HG02870 (cell line): Measurements from ENCODE around the gene GSG1L.

Experiments used
- ATAC-seq: cut with Tn5 transposase; IDR thresholded peaks from one replicate; pipeline ENCODE4 v1.9.1; 2021; ENCODE audit warnings: mild to moderate bottlenecking, moderate library complexity; ENCODE audit not compliant: unreplicated experiment

Gene GSG1L

DNA sequence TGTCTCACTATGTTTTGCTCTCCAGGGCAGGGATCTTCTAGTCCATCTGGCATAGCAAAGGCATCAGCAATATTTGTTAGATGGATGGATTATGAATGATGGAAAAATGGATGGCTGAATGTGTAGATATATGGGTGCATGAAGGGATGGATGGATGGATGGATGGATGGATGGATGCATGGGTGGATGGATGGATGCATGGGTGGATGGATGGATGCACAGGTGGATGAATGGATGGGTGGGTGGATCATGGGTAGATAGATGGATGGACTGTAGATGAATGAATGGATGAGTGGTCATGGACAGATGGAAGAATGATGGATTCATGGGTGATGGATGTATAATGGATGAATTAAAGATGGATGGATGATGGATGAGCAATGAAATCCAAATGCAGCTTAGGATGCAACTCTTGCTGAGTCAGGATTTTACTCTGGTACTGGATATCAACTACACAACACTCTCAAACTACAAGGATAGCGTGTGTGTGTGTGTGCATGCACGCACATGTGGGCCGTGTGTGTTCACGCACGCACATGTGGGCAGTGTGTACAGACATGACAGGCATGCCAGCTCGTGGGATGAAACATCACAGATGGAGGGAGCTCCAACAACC, 34.0 kb downstream of the GSG1L start:
- ATAC-seq = no peak

DNA sequence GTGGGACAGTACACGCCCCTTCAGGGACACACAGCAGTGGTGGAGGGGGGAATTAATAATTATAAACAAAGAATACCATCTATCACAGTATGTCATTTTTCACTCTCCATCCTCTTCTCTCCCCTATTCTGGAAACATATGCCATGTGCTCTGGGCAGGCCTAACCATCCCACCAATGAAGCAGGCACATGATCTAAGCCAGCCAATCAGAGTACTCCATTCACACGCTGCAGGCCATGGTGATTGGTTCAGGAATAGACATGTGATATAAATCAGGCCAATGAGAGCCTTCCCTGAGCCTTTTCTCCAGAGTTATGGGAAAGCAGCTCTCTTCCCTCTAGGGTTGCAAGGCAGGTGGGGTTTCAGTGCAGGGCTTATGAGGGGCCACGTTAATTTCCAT, 36.5 kb downstream of the GSG1L start:
- ATAC-seq = no peak

DNA sequence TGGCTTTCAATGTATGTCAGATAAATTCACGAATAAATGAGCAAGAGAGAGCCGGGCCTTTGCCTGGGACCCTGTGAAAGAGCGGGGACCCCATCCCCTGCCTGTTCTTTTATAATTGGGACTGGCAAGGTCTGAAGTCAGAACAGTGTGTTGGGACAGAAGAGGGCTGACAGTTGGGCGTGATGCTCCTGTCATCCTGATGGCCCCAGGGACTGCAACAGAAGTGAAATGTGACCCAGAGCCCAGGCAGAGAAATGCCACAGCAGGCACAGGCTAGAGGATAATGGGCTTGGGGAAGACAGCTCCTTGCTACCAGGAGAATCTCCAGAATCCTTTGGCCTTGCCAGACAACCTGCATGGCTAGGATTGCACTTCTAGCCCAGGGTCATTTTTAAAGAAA, 37.9 kb downstream of the GSG1L start:
- ATAC-seq = no peak

DNA sequence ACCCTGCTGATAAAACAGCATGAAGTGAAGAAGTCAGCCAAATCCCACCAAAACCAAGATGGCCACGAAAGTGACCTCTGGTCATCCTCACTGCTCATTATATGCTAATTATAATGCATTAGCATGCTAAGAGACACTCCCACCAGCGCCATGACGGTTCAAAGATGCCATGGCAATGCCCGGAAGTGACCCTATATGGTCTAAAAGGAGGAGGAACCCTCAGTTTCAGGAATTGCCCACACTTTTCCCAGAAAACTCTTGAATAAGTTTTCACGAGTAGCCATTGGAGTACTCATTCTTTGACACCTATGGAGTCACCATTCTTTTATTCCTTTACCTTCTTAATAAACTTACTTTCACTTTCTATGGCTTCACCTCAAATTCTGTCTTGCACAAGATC, 44.3 kb downstream of the GSG1L start:
- no peak for ATAC-seq

DNA sequence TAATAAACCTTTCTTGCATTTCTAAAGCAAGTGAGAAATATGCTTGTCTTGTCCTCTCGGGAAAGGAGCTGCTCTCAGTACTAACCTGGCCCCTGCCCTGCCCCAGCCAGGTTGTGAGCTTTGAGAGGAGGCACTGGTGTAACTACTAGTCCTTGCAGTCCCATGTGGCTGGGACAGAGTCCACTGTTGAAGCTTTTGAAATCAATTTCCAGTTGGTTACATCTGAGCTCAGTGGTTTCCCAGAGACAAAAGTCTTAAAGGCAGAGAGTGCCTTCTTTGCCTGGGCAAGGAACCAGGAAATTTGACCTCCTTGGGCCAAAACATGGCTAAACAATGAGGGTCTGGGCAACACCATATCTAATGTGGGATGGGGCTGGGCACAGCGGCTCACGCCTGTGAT, 48.7 kb downstream of the GSG1L start:
- ATAC-seq = no peak

DNA sequence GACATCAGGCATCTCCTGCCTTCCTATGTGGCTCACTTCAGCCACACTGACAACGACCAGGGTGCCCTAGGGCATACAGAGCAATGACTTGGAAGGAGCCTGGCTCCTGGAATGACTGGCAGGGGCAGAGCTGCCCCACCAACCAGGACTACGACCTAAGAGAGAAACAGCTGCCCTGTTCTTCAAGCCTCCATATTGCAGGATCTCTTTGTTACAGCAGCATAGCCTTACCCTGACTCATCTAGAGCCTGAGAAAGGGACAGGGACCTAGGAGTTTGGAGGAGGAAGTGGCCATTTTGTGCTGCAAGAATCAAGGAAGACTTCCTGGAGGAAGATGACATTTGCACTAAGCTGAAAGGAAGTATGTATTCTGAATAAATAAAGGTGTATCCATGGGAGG, 49.6 kb downstream of the GSG1L start:
- ATAC-seq = no peak

DNA sequence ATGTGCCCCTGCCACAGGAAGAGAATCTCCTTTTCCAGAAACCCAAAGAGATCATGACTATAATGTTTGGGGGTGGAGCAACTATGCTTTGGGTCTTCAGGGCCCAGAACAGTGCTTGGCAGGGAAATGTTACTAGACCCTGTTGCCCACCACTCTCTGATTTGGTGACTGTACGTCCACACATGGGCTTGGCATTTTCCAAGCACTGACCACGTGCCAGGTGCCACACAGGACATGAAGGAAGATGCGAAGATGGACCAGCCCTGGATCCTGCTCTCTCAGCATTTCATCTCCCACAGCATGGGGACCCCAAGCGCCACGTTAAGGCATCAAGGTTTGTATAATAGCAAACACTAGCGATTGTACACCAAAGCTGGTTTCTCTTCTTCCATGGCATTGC, 50.1 kb downstream of the GSG1L start:
- ATAC-seq = no peak

DNA sequence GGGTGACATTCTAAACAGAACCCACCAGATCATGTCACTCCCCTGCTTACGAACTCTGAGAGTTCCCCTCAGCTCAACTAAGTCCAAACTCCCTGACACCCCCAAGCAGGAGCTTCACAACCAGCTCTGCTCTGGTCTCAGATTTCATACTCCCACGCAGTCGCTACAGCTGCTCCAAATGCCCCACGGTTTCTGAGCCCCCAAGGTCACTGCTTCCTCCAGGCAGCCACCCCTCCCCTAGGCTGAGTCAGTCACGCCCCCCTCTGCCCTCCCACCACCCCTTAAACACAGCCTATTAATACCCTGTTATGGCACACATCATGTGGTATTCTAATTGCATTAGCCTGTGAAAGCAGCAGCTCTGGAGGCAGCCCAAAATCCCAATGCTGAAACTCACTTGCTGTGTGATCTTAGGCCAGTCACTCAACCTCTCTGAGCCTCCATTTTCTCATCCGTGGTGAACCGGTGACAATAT, 51.5 kb downstream of the GSG1L start:
- ATAC-seq = no peak

DNA sequence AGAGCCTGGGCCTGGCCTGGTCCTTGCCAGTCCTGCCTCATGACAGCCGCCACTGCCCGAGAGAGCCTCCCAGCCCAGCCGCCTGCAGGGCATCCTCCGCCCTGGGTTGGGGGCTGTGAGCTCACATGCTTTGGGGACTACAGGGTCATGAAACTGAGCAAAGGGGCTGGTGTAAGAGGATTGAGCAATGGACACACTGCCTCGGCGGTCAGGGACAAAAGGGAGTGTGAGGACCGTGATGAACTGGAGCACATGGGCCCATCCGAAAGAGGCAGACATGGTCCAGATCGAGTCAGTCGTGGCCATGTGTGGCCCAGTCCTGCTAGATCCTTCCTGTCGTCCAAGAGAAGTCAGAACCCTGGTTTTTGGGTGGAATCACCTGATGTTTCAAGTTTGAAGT, 52.3 kb downstream of the GSG1L start:
- no peak for ATAC-seq

DNA sequence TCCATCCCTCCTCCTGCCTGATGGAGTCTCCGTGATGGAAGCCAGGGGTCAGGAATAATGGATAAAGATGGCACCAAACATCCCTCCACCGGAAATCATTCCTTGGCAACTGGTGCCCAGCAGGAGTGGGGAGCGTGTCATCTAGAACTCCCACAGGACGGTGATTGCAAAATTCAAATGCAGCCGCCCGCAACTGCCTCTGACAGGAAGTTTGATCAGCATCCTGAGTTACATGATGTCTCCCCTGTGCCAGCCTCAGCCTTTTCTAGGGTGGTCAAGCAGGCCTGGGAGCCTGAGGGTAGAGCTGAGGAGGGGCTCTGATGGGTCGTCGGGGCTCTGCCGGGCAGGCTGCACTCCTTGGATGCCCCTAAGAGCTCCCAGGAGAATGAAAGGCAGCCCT, 52.8 kb downstream of the GSG1L start:
- ATAC-seq = no peak

DNA sequence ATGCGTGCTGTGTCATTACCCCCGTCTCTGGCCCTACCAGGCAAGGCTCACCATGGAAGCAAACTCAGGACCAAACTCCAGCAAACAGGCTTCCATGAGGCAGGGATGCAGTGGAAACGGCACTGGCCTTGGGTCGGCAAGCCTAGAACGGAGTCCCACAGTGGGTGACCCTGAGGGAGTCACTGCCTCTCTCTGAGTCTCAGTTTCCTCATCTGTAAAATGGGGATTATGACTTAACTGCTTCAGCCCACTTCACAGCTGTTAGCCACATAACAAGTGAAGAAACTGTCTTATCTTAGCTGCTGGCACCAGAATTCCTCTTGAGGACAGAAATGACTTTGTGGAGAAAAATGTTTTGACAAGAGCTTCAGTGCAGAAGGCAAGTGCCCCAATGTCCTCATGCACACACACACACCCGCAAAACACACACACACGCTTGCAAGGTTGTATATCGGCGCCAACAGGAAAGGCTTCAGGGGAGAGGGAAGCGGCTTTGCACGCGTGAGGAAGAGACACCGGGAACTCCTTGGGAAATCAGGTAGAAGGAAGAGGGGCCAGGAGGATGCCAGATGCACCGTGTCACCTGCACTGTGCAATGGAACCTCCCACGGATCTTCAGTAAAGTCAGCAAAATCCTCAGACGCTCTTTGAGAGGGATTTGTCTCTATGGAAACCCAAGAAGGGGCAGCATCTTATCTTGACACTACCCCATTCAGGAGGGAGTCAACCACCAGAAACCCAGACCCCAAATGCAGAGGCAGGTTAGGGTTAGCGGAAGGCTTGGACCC, 53.7 kb downstream of the GSG1L start:
- no peak for ATAC-seq

DNA sequence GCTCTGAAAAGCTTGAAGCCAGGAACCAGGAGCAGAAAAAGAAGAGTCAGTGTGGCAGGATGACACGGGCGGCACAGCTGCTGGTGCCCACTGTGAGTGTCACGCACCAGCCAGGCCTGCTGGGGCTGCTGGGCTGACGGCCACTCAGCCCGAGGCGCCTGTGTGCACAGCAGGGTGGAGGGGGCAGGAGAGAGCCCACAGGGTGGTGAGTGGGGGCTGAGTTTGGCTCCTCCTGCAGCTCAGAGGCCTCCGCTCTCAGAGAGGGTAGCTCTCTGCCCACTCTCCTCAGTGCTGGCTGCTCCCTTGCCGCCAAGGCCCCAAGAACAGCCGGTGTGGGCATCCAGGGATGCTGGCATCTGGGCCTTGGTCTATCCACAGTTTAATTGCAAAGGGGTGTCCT, 59.6 kb downstream of the GSG1L start:
- ATAC-seq = no peak

DNA sequence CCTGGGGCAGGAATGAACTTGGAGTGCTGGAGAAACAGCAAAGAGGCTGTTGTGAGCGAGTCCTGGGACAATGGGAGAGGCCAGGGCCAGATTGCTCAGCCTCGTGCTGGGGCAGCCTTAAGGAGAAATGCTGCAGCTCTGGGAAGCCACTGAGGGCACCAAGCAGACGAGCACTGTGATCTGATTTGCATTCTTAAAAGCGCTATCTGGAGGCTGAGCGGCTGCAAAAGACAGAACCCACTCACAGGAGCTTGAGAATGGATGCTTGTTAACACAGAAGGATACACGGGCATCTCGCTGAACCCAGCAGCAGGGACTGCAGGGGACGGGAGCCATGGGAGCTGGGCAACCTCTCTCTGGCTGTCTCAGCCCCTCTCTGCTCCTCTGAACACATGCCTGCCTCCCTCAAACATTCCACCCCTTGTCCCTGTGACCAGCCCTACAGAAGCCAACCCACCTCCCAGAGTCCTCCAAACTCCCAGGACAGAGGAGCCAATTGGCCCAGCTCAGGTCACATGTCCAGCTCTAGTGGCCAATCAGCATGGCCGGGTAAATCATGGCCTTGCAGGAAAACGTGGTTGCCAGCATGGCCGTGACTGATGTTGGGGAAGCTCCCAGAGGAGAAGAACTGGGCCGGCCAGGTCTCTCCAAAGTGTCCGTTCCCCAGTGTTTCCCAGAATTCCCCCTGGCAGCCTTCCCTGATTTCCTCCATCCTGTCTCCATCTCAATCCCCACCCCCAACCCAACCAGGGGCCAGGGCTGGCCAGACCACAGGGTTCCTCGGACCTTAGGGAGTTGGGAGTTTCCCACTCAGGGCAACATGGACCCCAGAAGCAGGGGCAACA, 60.3 kb downstream of the GSG1L start:
- ATAC-seq = no peak

DNA sequence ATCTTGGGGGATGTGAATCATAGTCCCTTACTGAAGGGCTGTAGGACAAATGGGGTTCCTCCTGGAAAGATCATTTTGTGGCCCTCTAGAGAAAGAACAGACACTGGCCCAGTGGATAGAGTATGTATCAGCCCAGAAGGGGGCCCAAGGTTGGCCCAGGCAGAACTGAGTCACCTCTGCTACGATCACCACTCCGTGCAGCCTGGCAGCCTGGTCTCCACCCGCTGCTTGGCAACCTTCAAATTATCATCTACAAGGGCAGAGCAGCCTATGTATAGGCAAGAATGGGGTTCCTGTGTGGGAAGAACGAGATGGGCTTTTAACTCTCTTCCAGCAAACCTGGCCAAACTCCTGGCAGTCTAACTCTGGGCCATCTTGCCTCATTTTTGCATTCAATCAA, 61.9 kb downstream of the GSG1L start:
- ATAC-seq = no peak

DNA sequence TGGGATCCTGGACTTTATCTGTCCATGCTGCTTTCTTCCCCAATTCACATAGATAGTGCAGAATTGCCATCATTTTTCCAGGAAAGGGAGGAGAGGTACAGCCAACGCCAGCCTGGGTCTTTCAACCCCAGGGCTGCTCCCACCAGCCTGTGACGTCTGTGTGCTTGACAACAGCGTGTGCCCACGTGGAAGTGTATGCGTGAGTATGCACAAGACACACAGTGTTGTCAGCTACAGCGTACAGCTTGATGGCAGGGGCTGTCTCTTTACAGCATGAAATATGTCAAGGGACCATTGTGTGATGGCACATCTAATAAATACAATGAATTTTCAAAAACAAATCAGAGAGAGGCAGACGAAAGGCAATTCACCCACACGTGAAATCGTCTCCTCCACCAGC, 62.3 kb downstream of the GSG1L start:
- no peak for ATAC-seq

DNA sequence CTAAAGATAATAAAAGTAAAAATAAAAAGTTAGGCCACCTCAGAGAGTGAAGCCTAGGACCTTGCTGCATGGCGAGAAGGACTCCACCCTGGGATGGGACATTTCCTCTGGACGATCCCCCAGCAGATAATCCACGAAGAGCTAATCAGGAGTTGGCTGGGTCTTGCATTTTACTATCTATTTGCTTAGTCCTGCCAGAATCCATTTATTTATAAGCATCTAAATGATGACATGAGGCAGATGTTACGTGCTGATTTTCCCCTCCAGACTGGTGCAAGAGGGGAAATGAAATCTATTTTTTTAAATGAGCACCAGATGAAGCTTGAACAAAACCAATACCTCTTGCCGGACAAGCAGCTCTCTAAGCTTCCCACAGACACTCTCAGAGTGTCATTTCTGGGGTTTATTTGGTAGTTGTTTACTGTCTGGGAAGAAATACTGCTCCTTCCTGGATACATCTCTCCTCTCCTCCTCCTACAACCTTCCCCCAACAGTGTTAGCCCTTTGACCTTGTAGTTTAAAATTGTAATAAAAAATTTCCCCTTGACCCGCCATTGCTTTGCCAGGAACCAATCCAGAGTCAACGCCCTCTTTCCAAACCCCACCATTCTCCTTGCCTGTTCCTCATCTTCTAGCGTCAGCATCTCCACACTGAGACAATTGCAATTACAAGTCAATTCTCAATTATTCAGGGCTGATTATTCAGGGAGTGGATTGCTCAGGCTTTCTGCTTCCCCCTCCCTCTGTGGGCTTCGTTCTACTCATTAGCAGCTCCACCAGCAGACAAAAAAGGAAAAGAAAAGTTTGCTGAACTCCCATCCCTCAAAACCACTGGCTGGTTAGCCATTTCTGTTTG, 63.0 kb downstream of the GSG1L start:
- ATAC-seq = no peak

DNA sequence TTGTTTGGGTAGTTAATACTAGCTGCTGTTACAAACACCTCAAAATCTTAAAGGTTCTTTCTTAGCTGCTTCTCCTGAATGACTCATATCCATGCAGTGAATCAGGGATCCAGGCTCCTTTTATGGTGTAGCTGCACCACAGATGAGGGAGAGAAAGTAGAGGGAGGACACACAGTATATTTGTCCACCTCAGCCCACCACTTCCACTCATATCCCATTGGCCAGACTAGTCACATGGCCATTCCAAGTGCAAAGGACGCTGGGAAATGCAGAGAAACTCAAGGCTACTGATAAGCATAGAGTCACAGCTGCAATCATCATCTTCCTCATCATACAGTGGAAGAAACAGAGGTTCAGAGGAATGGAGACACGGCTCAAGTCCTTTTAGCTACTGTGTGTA, 63.8 kb downstream of the GSG1L start:
- no peak for ATAC-seq

DNA sequence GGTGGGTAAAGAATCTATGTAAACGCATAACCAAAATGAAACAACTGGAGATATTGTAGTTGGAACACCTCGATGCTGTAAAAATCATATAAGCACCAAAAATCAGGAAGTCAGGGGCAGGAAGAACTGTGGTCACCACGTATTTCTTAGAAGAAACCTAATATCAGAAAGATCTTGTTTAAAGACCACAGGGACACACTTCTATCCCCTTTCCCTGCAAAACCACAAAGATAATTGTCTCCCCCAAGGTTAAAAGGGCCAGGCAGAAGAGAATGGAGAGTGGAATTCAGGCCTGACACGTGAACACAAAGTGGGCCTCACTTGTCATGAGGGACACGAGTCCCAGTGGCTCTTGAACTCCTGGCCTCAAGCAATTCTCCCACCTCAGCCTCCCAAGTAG, 68.1 kb downstream of the GSG1L start:
- no peak for ATAC-seq

DNA sequence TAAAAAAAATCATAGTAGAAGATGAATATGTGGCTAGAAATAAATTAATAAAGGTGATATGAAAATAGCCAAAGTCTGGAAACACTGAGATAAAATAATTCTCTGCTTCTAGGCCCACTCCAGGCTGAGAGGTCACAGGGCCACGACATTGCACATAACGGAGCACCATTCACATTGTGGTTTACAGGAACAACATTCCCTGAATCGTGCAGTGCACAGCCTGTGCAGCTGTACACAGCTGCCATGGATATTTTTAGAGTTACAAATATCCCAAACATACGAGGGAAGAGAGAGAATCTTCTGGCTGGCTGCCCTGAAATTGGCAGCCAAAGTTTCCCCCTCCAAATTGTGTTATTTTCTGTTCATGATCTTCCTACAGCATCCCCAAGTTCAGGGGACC, 68.8 kb downstream of the GSG1L start:
- ATAC-seq = no peak

DNA sequence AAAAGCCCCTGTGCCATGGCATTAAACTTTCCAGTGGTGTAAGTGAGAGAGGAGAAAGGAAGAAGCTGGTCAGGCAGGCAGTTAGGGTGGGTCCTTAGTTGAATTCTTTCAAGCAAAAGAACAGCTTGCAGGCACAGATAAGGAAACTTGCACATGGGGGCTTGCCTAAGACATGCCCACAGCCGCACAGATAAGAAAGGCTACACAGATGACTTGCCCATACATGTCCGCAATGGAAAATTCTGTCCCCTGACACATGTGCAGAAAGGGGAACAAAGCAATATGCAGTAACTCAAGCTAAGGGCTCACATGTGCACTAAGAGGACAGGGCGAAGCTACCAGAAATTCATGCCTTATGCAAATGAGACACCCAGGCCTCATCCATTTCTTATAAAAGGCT, 69.9 kb downstream of the GSG1L start:
- ATAC-seq = no peak

DNA sequence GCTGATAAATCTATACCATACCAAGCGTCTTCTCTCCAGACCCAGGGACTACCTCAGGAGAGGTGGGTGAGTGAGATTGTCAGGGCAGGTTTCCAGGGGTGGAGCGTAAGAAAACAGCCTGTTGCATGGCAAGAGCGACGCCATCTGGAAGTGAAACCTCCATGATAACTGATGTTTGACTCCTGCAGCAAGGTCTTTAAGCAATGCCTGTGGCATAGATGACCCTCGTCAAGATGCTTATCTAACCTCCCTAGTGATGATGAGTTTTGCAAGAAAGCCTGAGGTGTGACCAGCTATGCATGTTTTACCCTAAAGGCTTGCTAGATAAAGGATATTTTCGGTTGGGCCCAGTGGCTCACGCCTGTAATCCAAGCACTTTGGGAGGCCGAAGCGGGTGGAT, 71.6 kb downstream of the GSG1L start:
- ATAC-seq = no peak
